MM.1S (cell line): ENCODE results near the gene TMC2.

Experiments
- CTCF ChIP-seq: fragments of 300-600 bp; sonication (generic); IDR thresholded peaks from 2 replicates; pipeline ENCODE4 v1.5.1; 2016; ENCODE audit warnings: antibody characterized with exemption, low read length, mixed read lengths
- EZH2 ChIP-seq: fragments of 300-600 bp; sonication (generic); optimal IDR thresholded peaks from 2 replicates; pipeline ENCODE3; 2017; ENCODE audit warnings: low read depth, mild to moderate bottlenecking, antibody characterized with exemption, low read length, mixed read lengths
- EZH2phosphoT487 ChIP-seq: fragments of 300-600 bp; sonication (generic); IDR thresholded peaks from 2 replicates; pipeline ENCODE4 v1.6.1; 2018; ENCODE audit warnings: antibody characterized with exemption, low read length

DNA sequence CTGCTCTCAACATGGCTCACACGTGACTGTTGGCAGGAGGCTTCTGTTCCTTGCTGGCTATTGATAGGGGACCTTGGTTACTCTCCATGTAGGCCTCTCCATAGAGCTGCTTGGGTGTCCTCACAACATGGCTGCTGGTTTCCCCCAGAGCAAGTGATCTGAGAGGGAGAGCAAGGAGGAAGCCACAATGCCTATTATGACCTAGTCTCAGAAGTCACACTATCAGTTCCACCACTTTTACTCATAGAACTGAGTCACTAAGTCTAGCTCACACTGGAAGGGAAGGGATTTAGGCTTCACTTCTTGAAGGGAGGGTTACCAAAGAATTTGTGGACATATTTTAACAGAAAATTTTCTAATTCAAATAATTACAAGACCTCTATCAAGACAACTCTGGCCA lies 107.3 kb downstream of the TMC2 start:
- TF ChIP-seq CTCF (no peak), EZH2 (no peak), EZH2phosphoT487 (no peak)
